Adrenal gland (tissue), 19 donors: ENCODE results near the gene MYCBP. TPM values are rescaled to one million over a fixed set of nuclear protein-coding genes. Genes with fewer than 3 reads are reported as not detected.

Experiments
- DNase-seq, 7 donors: peaks; one replicate each; pipeline ENCODE4 v3.0.0-alpha.2; 2019 to 2020
- H3K27ac ChIP-seq, 5 donors: fragments of 200-600 bp; sonication (generic) in 4 of 5; 1 replicate in 3 of 5; 2 replicates in 2 of 5; pipeline versions ENCODE4 v1.5.1 to v1.8.0; 2016 to 2020; ENCODE audit warnings: mild to moderate bottlenecking in 1 of 5
- H3K27me3 ChIP-seq: fragments of 200-600 bp; 2 replicates; pipeline ENCODE4 v1.8.0; 2021
- H3K36me3 ChIP-seq, 2 donors: fragments of 200-600 bp; replicated peaks in 1 of 2; 1 replicate in 1 of 2; 2 replicates in 1 of 2; pipeline versions ENCODE4 v1.5.1 to v1.8.0; 2018 to 2022
- H3K4me1 ChIP-seq, 2 donors: fragments of 200-600 bp; replicated peaks in 1 of 2; 1 replicate in 1 of 2; 2 replicates in 1 of 2; pipeline versions ENCODE4 v1.5.1 to v1.8.0; 2018 to 2021
- H3K4me3 ChIP-seq, 4 donors: fragments of 200-600 bp; sonication (generic) in 3 of 4; one replicate each; pipeline ENCODE4 v1.5.1; 2016 to 2018
- H3K9me3 ChIP-seq, 3 donors: fragments of 200-600 bp; sonication (generic) in 1 of 3; replicated peaks in 1 of 3; 1 replicate in 2 of 3; 2 replicates in 1 of 3; pipeline versions ENCODE4 v1.5.1 to v1.8.0; 2016 to 2021
- CTCF ChIP-seq, 6 experiments: fragments of 450-650 bp in 4 of 6; fragments of 200-600 bp in 2 of 6; sonication (generic) in 1 of 6; IDR thresholded peaks; 1 replicate in 5 of 6; 2 replicates in 1 of 6; pipeline versions ENCODE4 v1.5.1 to v1.8.0; 2016 to 2021; ENCODE audit warnings: antibody characterized with exemption in 6 of 6, mild to moderate bottlenecking in 2 of 6, moderate library complexity in 1 of 6
- POLR2A ChIP-seq, 2 donors: fragments of 450-650 bp; IDR thresholded peaks; one replicate each; pipeline ENCODE4 v1.6.1; 2017; ENCODE audit warnings: antibody characterized with exemption in 2 of 2, mild to moderate bottlenecking in 2 of 2, moderate library complexity in 1 of 2
- WGBS, 4 donors: extraction: QIAGEN DNeasy Blood & Tissue Kit in 2 of 4; methylation state at CpG; one replicate each; pipeline versions ENCODE4 v1.1.5 to v1.1.7; 2013 to 2017; 5-methylcytosine and 5-hydroxymethylcytosine counted together
- intact Hi-C, 2 donors: fragments of 100-400 bp; cut with DNase I; formaldehyde crosslinking; loops; one replicate each; pipeline versions ENCODE4 v1.14.1 to v1.15.0; 2022 to 2023
- long read RNA-seq, 10 donors: library from polyadenylated mRNA in 3 of 10; unstranded in 2 of 10; stranded (forward) in 1 of 10; transcript quantifications; one replicate each; pipeline ENCODE4 v2.0.0 and lab custom pipeline, GENCODE V29; 2021 to 2026
- polyA plus RNA-seq, 3 donors: library from polyadenylated mRNA; stranded (reverse); fragments of 200-250 nt in 2 of 3; fragments of 350-450 nt in 1 of 3; fragmentation: Illumina TruSeq in 1 of 3; extraction: RNeasy Lipid Tissue Mini Kit (QIAGEN cat#74804) in 1 of 3; gene quantifications; one replicate each; pipeline ENCODE4 v1.2.3, GENCODE V29; 2013 to 2014
- total RNA-seq, 9 donors: library from RNA; depleted of rRNA in 4 of 9; stranded (reverse); fragments of >200 nt in 4 of 9; fragments of 120-200 nt in 1 of 9; fragmentation: NEBNext Ultra II Directional in 1 of 9; extraction: Animal tissue kit (Norgen Biotek cat#: 25700) in 1 of 9; gene quantifications; one replicate each; pipeline versions ENCODE4 v1.1.0 to v1.2.4, GENCODE V29; 2013 to 2023
- donor health status: healthy with polysubstance abuse.
- donor health status: Bipolar disorder and iron deficiency.
- donor health status: DM: yes; HTN: yes; CAD: no.
- donor health status: DM: no; HTN: no; CAD: no.
- donor health status: DM: no; HTN: no; CAD: no.
- donor health status: DM: yes; HTN: yes; CAD: no.

Gene MYCBP
- 10 to 100 TPM in 8 of 9 donors, 1 to 10 TPM in 1; 6.8 to 97.3 (median 18.5) TPM for total RNA-seq
- 10 to 100 TPM in 1 of 3 donors, 1 to 10 TPM in 2; 5.5 to 36.1 (median 7.7) TPM for polyA plus RNA-seq
- long read RNA-seq, donor 1, transcript MYCBP-201 (5 exons, 2,818 nt), result major isoform, 18 of 20 reads
- long read RNA-seq, donor 1, partial matches to known transcripts, result 0 of 20 reads
- long read RNA-seq, donor 1, other reads (novel, unspliced or antisense), result 0 of 20 reads
- long read RNA-seq, donor 2, transcript MYCBP-201 (5 exons, 2,818 nt), result major isoform, 11 of 14 reads
- long read RNA-seq, donor 2, partial matches to known transcripts, result 0 of 14 reads
- long read RNA-seq, donor 2, other reads (novel, unspliced or antisense), result 0 of 14 reads
- long read RNA-seq, donor 3, transcript MYCBP-201 (5 exons, 2,818 nt), result major isoform, 13 of 18 reads
- long read RNA-seq, donor 3, transcript MYCBP-204 (4 exons, 819 nt), result minor isoform, 5 of 18 reads
- long read RNA-seq, donor 3, partial matches to known transcripts, result 0 of 18 reads
- long read RNA-seq, donor 3, other reads (novel, unspliced or antisense), result 0 of 18 reads
- long read RNA-seq, donor 4, transcript MYCBP-201 (5 exons, 2,818 nt), result major isoform, 13 of 15 reads
- long read RNA-seq, donor 4, partial matches to known transcripts, result 1 of 15 reads
- long read RNA-seq, donor 4, other reads (novel, unspliced or antisense), result 0 of 15 reads
- long read RNA-seq, donor 5, transcript MYCBP-201 (5 exons, 2,818 nt), result major isoform, 29 of 33 reads
- long read RNA-seq, donor 5, partial matches to known transcripts, result 0 of 33 reads
- long read RNA-seq, donor 5, other reads (novel, unspliced or antisense), result 2 of 33 reads
- long read RNA-seq, donor 6, transcript MYCBP-201 (5 exons, 2,818 nt), result major isoform, 6 of 8 reads
- long read RNA-seq, donor 6, partial matches to known transcripts, result 2 of 8 reads
- long read RNA-seq, donor 6, other reads (novel, unspliced or antisense), result 0 of 8 reads
- long read RNA-seq, donor 7, partial matches to known transcripts, result 0 of 4 reads
- long read RNA-seq, donor 7, other reads (novel, unspliced or antisense), result 0 of 4 reads
- long read RNA-seq, donor 8, transcript MYCBP-201 (5 exons, 2,818 nt), result major isoform, 12 of 16 reads
- long read RNA-seq, donor 8, partial matches to known transcripts, result 0 of 16 reads
- long read RNA-seq, donor 8, other reads (novel, unspliced or antisense), result 0 of 16 reads
- long read RNA-seq, donor 9, transcript MYCBP-201 (5 exons, 2,818 nt), result major isoform, 9 of 12 reads
- long read RNA-seq, donor 9, partial matches to known transcripts, result 0 of 12 reads
- long read RNA-seq, donor 9, other reads (novel, unspliced or antisense), result 0 of 12 reads
- long read RNA-seq, donor 10, partial matches to known transcripts, result 0 of 4 reads
- long read RNA-seq, donor 10, other reads (novel, unspliced or antisense), result 0 of 4 reads

- no peaks in the 10 kb centered on the region for H3K36me3 ChIP-seq
- H3K9me3 ChIP-seq, result no peaks in the 10 kb centered on the region
- peaks cover 11 to 18% of the 10 kb centered on the region in 2 donors for H3K4me1 ChIP-seq
- H3K4me3 ChIP-seq, result peak within 1 kb of the TSS; percentile 53 to 92 (median 78)
- intact Hi-C loops, result loop anchor here in 1 of 2 donors (5.0 to 10.0 kb wide), 2 partner anchors 119 to 212 kb away; partner anchors contain the start of gene AKIRIN1
- peak; percentile 96 to 97 (median 96) for DNase-seq
- TF ChIP-seq CTCF (IDR thresholded peaks at IDR 0.05), result peak; percentile 11 to 48 (median 23)
- peak in 1 of 2 donors; percentile 40 for TF ChIP-seq POLR2A (IDR thresholded peaks at IDR 0.05)
- H3K27ac ChIP-seq, result peak within 1 kb of the TSS in 2 of 5 donors; percentile 45 to 71
- no peaks in the 10 kb centered on the region for H3K27me3 ChIP-seq
- WGBS, 4 donors, result 0 to 2% (median 1%) methylated on average over 4 to 69 of the region's 69 CpGs
Observed at GRCh38 chr1:38873027-38873969, at the start of gene MYCBP. Gene MYCBP, minus strand, starts transcription at chr1:38873348. Its CDS starts 43 bp downstream, at chr1:38873305.

GRCh38 chr1:38919130-38919529, 46.0 kb upstream of the MYCBP start:
- Histone ChIP-seq H3K9me3 (no peaks in the 10 kb centered on the region), H3K36me3 (no peaks in the 10 kb centered on the region), H3K27me3 (no peaks in the 10 kb centered on the region), H3K27ac (no peak overlapping the region), H3K4me1 (no peaks in the 10 kb centered on the region), H3K4me3 (no peak overlapping the region)
- WGBS, 4 donors, result 46 to 71% (median 58%) methylated on average over 3 of the region's 3 CpGs
- TF ChIP-seq POLR2A (IDR thresholded peaks at IDR 0.05) (no peak), CTCF (IDR thresholded peaks at IDR 0.05) (peak in 1 of 6 experiments; percentile 12)
- intact Hi-C loops, result no loop called here
- DNase-seq, result peak in 4 of 7 donors; percentile 24 to 59 (median 42)

GRCh38 chr1:38918568-38918967, 45.4 kb upstream of the MYCBP start:
- Histone ChIP-seq H3K4me1 (no peaks in the 10 kb centered on the region), H3K27ac (no peak overlapping the region), H3K9me3 (no peaks in the 10 kb centered on the region), H3K27me3 (no peaks in the 10 kb centered on the region), H3K4me3 (no peak overlapping the region), H3K36me3 (no peaks in the 10 kb centered on the region)
- 78 to 86% (median 80%) methylated on average over 5 of the region's 5 CpGs for WGBS, 4 donors
- intact Hi-C loops, result no loop called here
- TF ChIP-seq POLR2A (IDR thresholded peaks at IDR 0.05) (no peak), CTCF (IDR thresholded peaks at IDR 0.05) (no peak)
- no peak for DNase-seq
